Stomach (tissue), 4 donors: ENCODE measurements around the gene KDELR3.

Source experiments
- CTCF ChIP-seq, 7 experiments: fragments of 450-650 bp in 4 of 7; fragments of 200-600 bp in 3 of 7; sonication (generic) in 3 of 7; IDR thresholded peaks; one replicate each; pipeline ENCODE4 v1.5.1; 2016 to 2019; ENCODE audit warnings: antibody characterized with exemption in 7 of 7, control low read depth in 2 of 7, mild to moderate bottlenecking in 1 of 7
- EP300 ChIP-seq: sonication (generic); formaldehyde crosslinking; IDR thresholded peaks from one replicate; pipeline ENCODE4 v1.6.1; 2017; ENCODE audit warnings: antibody characterized with exemption
- POLR2A ChIP-seq, 4 donors: fragments of 450-650 bp; IDR thresholded peaks; one replicate each; pipeline ENCODE4 v1.6.1; 2016; ENCODE audit warnings: antibody characterized with exemption in 4 of 4, control low read depth in 2 of 4, mild to moderate bottlenecking in 1 of 4, moderate library complexity in 1 of 4

GRCh38 chr22:38464992-38465672 is 2.8 kb upstream of the KDELR3 start:
- TF ChIP-seq CTCF (IDR thresholded peaks at IDR 0.05) (no peak), POLR2A (IDR thresholded peaks at IDR 0.05) (no peak), EP300 (no peak)
